Activated T-helper 17 cell treated with anti-CD3 and anti-CD28 coated beads, Interleukin-2, amount 50 U/mL, for 72 hours (primary cell): Measurements from ENCODE around the gene PXK. TPM values are rescaled to one million over a fixed set of nuclear protein-coding genes. Genes with fewer than 3 reads are reported as not detected.

ENCODE experiments used
- ATAC-seq: fragments of 150-1000 bp; cut with Tn5 transposase; replicated peaks from 2 replicates; pipeline ENCODE4 v1.10.0; 2021; ENCODE audit warnings: mild to moderate bottlenecking, moderate library complexity
- H3K27ac Mint-ChIP-seq: one replicate; pipeline ENCODE4 v1.8.0; 2022; ENCODE audit warnings: mixed read lengths
- H3K27me3 Mint-ChIP-seq: one replicate; pipeline ENCODE4 v1.8.0; 2022; ENCODE audit warnings: mixed read lengths
- H3K36me3 Mint-ChIP-seq: one replicate; pipeline ENCODE4 v1.8.0; 2022; ENCODE audit warnings: low read depth, mild to moderate bottlenecking, mixed read lengths
- H3K4me1 Mint-ChIP-seq: one replicate; pipeline ENCODE4 v1.8.0; 2022; ENCODE audit warnings: mixed read lengths
- H3K4me3 Mint-ChIP-seq: one replicate; pipeline ENCODE4 v1.8.0; 2022; ENCODE audit warnings: mild to moderate bottlenecking, mixed read lengths
- H3K9me3 Mint-ChIP-seq: one replicate; pipeline ENCODE4 v1.8.0; 2022; ENCODE audit warnings: mixed read lengths
- total RNA-seq, 2 donors: library from RNA; stranded (reverse); gene quantifications; one replicate each; pipeline ENCODE4 v1.2.3, GENCODE V29; 2022

PXK gene
- total RNA-seq, 2 donors from 2014 or later, result 17.8 to 27.1 TPM

GRCh38 chr3:58452176-58452575, 119.5 kb downstream of the PXK start:
- H3K4me1 Mint-ChIP-seq, result no peaks in the 10 kb centered on the region
- no peak overlapping the region for H3K4me3 Mint-ChIP-seq
- H3K36me3 Mint-ChIP-seq, result no peaks in the 10 kb centered on the region
- H3K27me3 Mint-ChIP-seq, result no peaks in the 10 kb centered on the region
- ATAC-seq, result no peak
- H3K27ac Mint-ChIP-seq, result no peak overlapping the region
- peaks cover 12% of the 10 kb centered on the region for H3K9me3 Mint-ChIP-seq

DNA sequence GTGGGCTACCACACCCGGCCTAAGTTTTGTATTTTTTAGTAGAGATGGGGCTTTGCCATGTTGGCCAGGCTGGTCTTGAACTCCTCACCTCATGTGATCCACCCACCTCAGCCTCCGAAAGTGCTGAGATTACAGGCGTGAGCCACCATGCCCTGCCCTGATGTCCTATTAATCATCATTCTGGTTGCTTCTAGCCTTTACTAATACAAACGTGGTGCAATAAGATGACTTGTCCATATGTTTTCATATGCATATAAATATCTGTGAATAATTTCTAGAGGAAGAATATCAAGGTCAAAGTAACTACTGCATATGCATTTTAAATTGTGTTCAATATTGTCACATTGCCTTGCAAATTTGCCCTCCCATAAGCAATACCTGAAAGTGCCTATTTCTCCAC, 126.5 kb downstream of the PXK start:
- Mint-ChIP-seq H3K27me3 (no peaks in the 10 kb centered on the region), H3K4me3 (no peak overlapping the region), H3K9me3 (peaks cover 9% of the 10 kb centered on the region), H3K4me1 (no peaks in the 10 kb centered on the region), H3K36me3 (no peaks in the 10 kb centered on the region), H3K27ac (no peak overlapping the region)
- no peak for ATAC-seq

GRCh38 chr3:58462829-58463180, 130.1 kb downstream of the PXK start:
- no peaks in the 10 kb centered on the region for H3K36me3 Mint-ChIP-seq
- H3K9me3 Mint-ChIP-seq, result no peaks in the 10 kb centered on the region
- H3K27me3 Mint-ChIP-seq, result no peaks in the 10 kb centered on the region
- no peak for ATAC-seq
- H3K4me1 Mint-ChIP-seq, result no peaks in the 10 kb centered on the region
- no peak overlapping the region for H3K27ac Mint-ChIP-seq
- H3K4me3 Mint-ChIP-seq, result no peak overlapping the region

- Mint-ChIP-seq H3K4me1 (no peaks in the 10 kb centered on the region), H3K9me3 (no peaks in the 10 kb centered on the region), H3K36me3 (no peaks in the 10 kb centered on the region), H3K27me3 (no peaks in the 10 kb centered on the region), H3K4me3 (peak overlapping the region; percentile 45), H3K27ac (peak overlapping the region; percentile 41)
- ATAC-seq, result peak; percentile 99
Observed at GRCh38 chr3:58463181-58463941, 130.7 kb downstream of the PXK start.

- no peaks in the 10 kb centered on the region for H3K27me3 Mint-ChIP-seq
- no peaks in the 10 kb centered on the region for H3K36me3 Mint-ChIP-seq
- peak overlapping the region; percentile 41 for H3K27ac Mint-ChIP-seq
- H3K9me3 Mint-ChIP-seq, result no peaks in the 10 kb centered on the region
- H3K4me1 Mint-ChIP-seq, result no peaks in the 10 kb centered on the region
- peak overlapping the region; percentile 45 for H3K4me3 Mint-ChIP-seq
- ATAC-seq, result no peak
Observed at GRCh38 chr3:58463942-58464271, 131.2 kb downstream of the PXK start.

- H3K27ac Mint-ChIP-seq, result no peak overlapping the region
- H3K4me1 Mint-ChIP-seq, result no peaks in the 10 kb centered on the region
- no peaks in the 10 kb centered on the region for H3K9me3 Mint-ChIP-seq
- H3K4me3 Mint-ChIP-seq, result no peak overlapping the region
- H3K36me3 Mint-ChIP-seq, result no peaks in the 10 kb centered on the region
- H3K27me3 Mint-ChIP-seq, result no peaks in the 10 kb centered on the region
- ATAC-seq, result peak; percentile 44
Observed at GRCh38 chr3:58464866-58465265, 132.2 kb downstream of the PXK start.

DNA sequence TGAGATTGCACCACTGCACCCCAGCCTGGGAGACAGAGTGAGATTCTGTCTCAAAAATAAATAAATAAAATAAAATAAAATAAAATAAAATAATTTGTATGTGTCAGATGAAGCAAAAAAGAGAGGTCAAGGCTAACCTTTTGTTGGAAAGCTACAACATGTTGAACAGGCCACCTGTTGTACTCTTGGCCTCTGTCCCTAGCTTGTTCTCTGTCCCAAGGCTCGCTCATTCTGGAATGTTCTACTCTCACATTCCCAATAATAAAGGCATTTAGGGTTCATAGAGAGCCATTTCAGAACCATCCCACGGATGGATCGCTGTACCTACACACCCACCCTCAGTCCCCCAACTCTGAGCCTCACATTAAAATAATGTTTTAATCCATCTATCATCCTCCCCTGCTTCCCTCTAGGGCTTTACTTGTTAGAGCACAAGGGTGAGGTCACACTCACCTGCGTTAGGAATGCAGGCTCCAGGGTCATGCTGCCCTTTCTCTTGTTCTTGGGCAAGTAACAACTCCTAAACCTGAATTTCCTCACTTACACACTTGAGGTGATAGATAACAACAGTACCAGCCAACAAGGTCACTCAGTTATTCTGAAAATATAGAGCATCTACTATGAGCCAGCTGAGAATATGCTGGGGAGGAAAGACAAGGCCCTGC, 134.3 kb downstream of the PXK start:
- Mint-ChIP-seq H3K4me3 (no peak overlapping the region), H3K27ac (no peak overlapping the region), H3K36me3 (no peaks in the 10 kb centered on the region), H3K27me3 (no peaks in the 10 kb centered on the region), H3K4me1 (no peaks in the 10 kb centered on the region), H3K9me3 (no peaks in the 10 kb centered on the region)
- no peak for ATAC-seq

DNA sequence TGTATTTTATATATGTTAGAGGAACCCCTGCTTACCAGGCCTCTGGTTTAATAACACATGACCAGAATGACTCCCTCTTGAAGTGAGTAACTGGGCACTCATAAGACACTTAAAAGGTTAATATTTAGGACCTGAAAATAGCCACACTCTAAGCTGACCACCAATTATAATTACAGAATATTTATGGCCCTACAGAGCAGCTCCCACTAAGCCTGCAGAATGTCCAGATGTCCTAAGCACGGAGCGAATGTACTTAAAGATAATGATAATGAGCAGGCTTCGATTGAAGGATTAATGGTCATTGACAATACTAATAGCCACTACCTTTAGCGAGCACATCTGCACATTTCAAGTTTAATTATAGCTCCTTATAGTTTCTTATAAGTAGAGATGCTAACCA, 136.4 kb downstream of the PXK start:
- H3K4me3 Mint-ChIP-seq, result no peak overlapping the region
- H3K4me1 Mint-ChIP-seq, result no peaks in the 10 kb centered on the region
- no peak overlapping the region for H3K27ac Mint-ChIP-seq
- no peak for ATAC-seq
- H3K27me3 Mint-ChIP-seq, result no peaks in the 10 kb centered on the region
- no peaks in the 10 kb centered on the region for H3K9me3 Mint-ChIP-seq
- H3K36me3 Mint-ChIP-seq, result no peaks in the 10 kb centered on the region

DNA sequence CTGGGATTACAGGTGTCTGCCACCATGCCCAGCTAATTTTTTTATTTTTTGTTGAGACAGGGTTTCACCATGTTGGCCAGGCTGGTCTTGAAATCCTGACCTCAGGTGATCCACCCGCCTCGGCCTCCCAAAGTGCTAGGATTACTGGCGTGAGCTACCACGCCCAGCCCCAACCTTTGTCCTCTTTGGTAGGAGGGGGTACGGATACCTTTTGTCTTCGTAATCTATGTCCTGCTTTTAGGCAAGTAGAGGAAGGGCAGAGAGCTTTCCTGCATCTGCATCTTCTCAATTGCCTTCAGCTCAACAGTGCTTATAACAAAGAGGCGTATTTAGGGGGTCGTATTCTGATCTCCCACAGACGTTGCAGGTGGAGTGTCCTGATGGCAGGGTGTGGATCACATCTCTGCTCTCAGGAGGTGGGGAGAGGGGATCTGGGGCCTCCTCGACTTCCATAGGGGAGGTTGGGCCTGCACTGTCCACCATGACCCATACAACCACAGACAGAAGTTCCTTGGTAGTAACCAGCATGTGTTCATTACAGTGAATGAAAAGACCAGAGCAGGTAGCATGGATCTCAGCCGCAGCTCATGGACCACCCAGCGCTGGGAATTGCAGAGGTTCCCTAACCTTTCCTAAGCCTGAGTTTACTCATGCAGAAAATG, 137.8 kb downstream of the PXK start:
- no peak for ATAC-seq
- no peaks in the 10 kb centered on the region for H3K9me3 Mint-ChIP-seq

GRCh38 chr3:58471025-58471887, 138.6 kb downstream of the PXK start:
- no peaks in the 10 kb centered on the region for H3K27me3 Mint-ChIP-seq
- no peaks in the 10 kb centered on the region for H3K9me3 Mint-ChIP-seq
- no peaks in the 10 kb centered on the region for H3K36me3 Mint-ChIP-seq
- H3K27ac Mint-ChIP-seq, result no peak overlapping the region
- H3K4me3 Mint-ChIP-seq, result peak overlapping the region; percentile 43
- peak; percentile 96 for ATAC-seq
- peaks cover 12% of the 10 kb centered on the region for H3K4me1 Mint-ChIP-seq

More for the DNA sequence above, 137.8 kb downstream of the PXK start:
- Mint-ChIP-seq H3K4me1 (peaks cover 12% of the 10 kb centered on the region), H3K27me3 (no peaks in the 10 kb centered on the region), H3K27ac (no peak overlapping the region), H3K4me3 (peak overlapping the region; percentile 43), H3K36me3 (no peaks in the 10 kb centered on the region)

DNA sequence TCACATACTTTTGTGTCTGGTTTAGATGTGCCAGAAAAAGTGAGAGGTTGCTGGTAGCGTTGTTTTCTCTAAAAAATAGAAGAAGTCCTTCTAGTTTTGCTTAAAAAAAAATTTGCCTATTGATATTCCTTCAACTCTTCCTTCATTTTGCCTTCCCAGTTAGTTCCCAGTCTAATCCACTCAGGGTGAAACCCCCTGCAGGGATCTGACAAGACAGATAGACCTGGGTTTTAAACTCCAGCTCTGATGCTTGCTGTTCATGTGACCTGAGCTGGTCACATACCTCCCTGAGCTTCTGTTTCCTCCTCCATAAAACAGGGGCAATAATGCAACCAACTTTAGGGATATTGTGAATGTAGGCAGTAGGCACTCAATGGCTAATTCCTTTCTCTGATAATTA, 140.6 kb downstream of the PXK start:
- Mint-ChIP-seq H3K4me3 (no peak overlapping the region), H3K27ac (no peak overlapping the region), H3K9me3 (no peaks in the 10 kb centered on the region), H3K36me3 (no peaks in the 10 kb centered on the region), H3K27me3 (no peaks in the 10 kb centered on the region), H3K4me1 (peaks cover 12% of the 10 kb centered on the region)
- ATAC-seq, result no peak

- no peaks in the 10 kb centered on the region for H3K9me3 Mint-ChIP-seq
- no peak overlapping the region for H3K27ac Mint-ChIP-seq
- H3K36me3 Mint-ChIP-seq, result no peaks in the 10 kb centered on the region
- no peak overlapping the region for H3K4me3 Mint-ChIP-seq
- no peaks in the 10 kb centered on the region for H3K27me3 Mint-ChIP-seq
- no peak for ATAC-seq
- H3K4me1 Mint-ChIP-seq, result peaks cover 12% of the 10 kb centered on the region
Observed at GRCh38 chr3:58474348-58474911, 141.7 kb downstream of the PXK start.

GRCh38 chr3:58474967-58475578, 142.4 kb downstream of the PXK start:
- H3K27ac Mint-ChIP-seq, result no peak overlapping the region

More at GRCh38 chr3:58474967-58475578, 142.4 kb downstream of the PXK start:
- Mint-ChIP-seq H3K4me1 (peaks cover 12% of the 10 kb centered on the region), H3K4me3 (no peak overlapping the region), H3K27me3 (no peaks in the 10 kb centered on the region), H3K9me3 (no peaks in the 10 kb centered on the region), H3K36me3 (no peaks in the 10 kb centered on the region)
- no peak for ATAC-seq
